Vagina (tissue), 2 donors: Measurements from ENCODE around the gene C1orf115. TPM values are rescaled to one million over a fixed set of nuclear protein-coding genes. Genes with fewer than 3 reads are reported as not detected.

ENCODE experiments used
- DNase-seq, 2 donors: peaks; one replicate each; pipeline ENCODE4 v3.0.0-alpha.2; 2017; ENCODE audit errors: extremely low spot score in 2 of 2
- H3K27ac ChIP-seq: fragments of 200-600 bp; sonication (generic); one replicate; pipeline ENCODE4 v1.5.1; 2019
- H3K27me3 ChIP-seq: fragments of 200-600 bp; sonication (generic); one replicate; pipeline ENCODE4 v1.5.1; 2019
- H3K36me3 ChIP-seq, 2 donors: fragments of 200-600 bp; sonication (generic); one replicate each; pipeline ENCODE4 v1.5.1; 2017 to 2019
- H3K4me1 ChIP-seq: fragments of 200-600 bp; sonication (generic); one replicate; pipeline ENCODE4 v1.5.1; 2019
- H3K4me3 ChIP-seq, 2 donors: fragments of 200-600 bp; sonication (generic); 1 replicate in 1 of 2; 2 replicates in 1 of 2; pipeline ENCODE4 v1.5.1; 2016 to 2019
- H3K9me3 ChIP-seq: fragments of 200-600 bp; sonication (generic); one replicate; pipeline ENCODE4 v1.5.1; 2019
- POLR2A ChIP-seq, 2 donors: fragments of 450-650 bp; IDR thresholded peaks; one replicate each; pipeline ENCODE4 v1.6.1; 2017; ENCODE audit warnings: antibody characterized with exemption in 2 of 2, mild to moderate bottlenecking in 2 of 2, moderate library complexity in 2 of 2
- POLR2AphosphoS5 ChIP-seq, 2 donors: sonication (generic); formaldehyde crosslinking; IDR thresholded peaks; one replicate each; pipeline ENCODE4 v1.9.0; 2017; ENCODE audit warnings: antibody characterized with exemption in 2 of 2, mild to moderate bottlenecking in 2 of 2, low read depth in 1 of 2; ENCODE audit not compliant: insufficient read depth in 1 of 2
- intact Hi-C: fragments of 100-400 bp; cut with DNase I; formaldehyde crosslinking; loops from one replicate; pipeline ENCODE4 v1.15.1; 2023
- total RNA-seq: library from RNA; depleted of rRNA; stranded (reverse); fragments of >200 nt; gene quantifications from one replicate; pipeline ENCODE4 v1.2.3, GENCODE V29; 2016
- TF ChIP-seq, protein P1 (sequence below), 3 experiments: fragments of 450-650 bp in 2 of 3; fragments of 200-600 bp in 1 of 3; sonication (generic) in 1 of 3; IDR thresholded peaks; one replicate each; pipeline ENCODE4 v1.5.1; 2017 to 2019; ENCODE audit warnings: antibody characterized with exemption in 3 of 3, mild to moderate bottlenecking in 2 of 3, moderate library complexity in 2 of 3

The C1orf115 gene
- total RNA-seq, 1 donor from 2014 or later: 11.0 TPM

DNA sequence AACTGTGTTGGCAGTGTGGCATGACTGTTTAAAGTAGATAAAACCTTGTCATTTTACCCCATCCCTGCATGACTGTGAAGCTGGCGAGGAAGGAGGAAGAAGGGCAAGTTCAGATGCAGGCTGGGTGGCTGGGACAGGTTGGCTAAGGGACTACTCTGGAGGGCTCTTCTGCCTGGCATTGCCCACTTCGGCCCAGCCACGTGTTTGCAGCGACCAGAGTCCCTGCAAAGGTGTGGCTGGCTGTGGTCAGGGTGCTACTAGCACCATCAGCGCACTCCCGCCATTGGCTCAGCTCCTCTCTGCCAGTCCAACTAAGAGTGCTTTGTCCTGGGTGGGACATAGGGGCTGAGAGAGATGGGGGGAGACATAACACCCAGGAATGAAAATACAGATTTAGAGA, 7.2 kb downstream of the C1orf115 start:
- H3K4me1 ChIP-seq: peaks cover 5% of the 10 kb centered on the region
- H3K4me3 ChIP-seq: no peak overlapping the region
- H3K27ac ChIP-seq: no peak overlapping the region
- TF ChIP-seq POLR2A (IDR thresholded peaks at IDR 0.05) (no peak), POLR2AphosphoS5 (IDR thresholded peaks at IDR 0.05; ENCODE audit: insufficient read depth in 1 of 2, low read depth in 1 of 2) (no peak)
- TF ChIP-seq, protein P1, sequence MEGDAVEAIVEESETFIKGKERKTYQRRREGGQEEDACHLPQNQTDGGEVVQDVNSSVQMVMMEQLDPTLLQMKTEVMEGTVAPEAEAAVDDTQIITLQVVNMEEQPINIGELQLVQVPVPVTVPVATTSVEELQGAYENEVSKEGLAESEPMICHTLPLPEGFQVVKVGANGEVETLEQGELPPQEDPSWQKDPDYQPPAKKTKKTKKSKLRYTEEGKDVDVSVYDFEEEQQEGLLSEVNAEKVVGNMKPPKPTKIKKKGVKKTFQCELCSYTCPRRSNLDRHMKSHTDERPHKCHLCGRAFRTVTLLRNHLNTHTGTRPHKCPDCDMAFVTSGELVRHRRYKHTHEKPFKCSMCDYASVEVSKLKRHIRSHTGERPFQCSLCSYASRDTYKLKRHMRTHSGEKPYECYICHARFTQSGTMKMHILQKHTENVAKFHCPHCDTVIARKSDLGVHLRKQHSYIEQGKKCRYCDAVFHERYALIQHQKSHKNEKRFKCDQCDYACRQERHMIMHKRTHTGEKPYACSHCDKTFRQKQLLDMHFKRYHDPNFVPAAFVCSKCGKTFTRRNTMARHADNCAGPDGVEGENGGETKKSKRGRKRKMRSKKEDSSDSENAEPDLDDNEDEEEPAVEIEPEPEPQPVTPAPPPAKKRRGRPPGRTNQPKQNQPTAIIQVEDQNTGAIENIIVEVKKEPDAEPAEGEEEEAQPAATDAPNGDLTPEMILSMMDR (IDR thresholded peaks at IDR 0.05): no peak
- H3K27me3 ChIP-seq: no peaks in the 10 kb centered on the region
- intact Hi-C loops: no loop called here
- no peaks in the 10 kb centered on the region for H3K36me3 ChIP-seq
- H3K9me3 ChIP-seq: no peaks in the 10 kb centered on the region
- no peak for DNase-seq

DNA sequence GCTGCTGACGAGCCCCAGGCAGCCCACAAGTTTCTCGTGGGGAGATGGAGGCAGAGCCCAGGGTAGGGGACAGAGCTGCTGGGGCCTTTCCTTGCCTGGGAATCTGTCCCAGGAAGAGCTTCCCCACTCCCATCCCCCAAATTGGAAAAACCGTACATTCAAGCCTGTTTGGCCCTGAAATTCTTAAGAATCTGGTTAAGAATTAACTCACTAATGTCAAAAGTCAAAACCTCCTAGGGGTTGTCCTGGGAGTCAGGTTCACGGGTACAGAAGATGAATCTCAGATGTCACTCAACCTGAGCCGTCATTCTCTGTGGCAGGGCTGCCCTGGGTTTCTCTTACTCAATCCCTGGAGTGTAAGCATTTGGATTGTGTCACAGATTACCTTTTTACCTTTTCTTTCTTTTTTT, 8.4 kb downstream of the C1orf115 start:
- no peak overlapping the region for H3K4me3 ChIP-seq
- intact Hi-C loops: no loop called here
- TF ChIP-seq, protein P1 (IDR thresholded peaks at IDR 0.05): no peak
- TF ChIP-seq POLR2A (IDR thresholded peaks at IDR 0.05) (no peak), POLR2AphosphoS5 (IDR thresholded peaks at IDR 0.05; ENCODE audit: insufficient read depth in 1 of 2, low read depth in 1 of 2) (no peak)
- H3K27me3 ChIP-seq: no peaks in the 10 kb centered on the region
- H3K27ac ChIP-seq: no peak overlapping the region
- DNase-seq: no peak
- H3K36me3 ChIP-seq: no peaks in the 10 kb centered on the region
- no peaks in the 10 kb centered on the region for H3K9me3 ChIP-seq
- peaks cover 5% of the 10 kb centered on the region for H3K4me1 ChIP-seq

- TF ChIP-seq, protein P1 (IDR thresholded peaks at IDR 0.05): no peak
- no peak for TF ChIP-seq POLR2A (IDR thresholded peaks at IDR 0.05)
- TF ChIP-seq POLR2AphosphoS5 (IDR thresholded peaks at IDR 0.05; ENCODE audit: insufficient read depth in 1 of 2, low read depth in 1 of 2): no peak
- Histone ChIP-seq H3K9me3 (no peaks in the 10 kb centered on the region), H3K4me1 (peaks cover 5% of the 10 kb centered on the region), H3K27me3 (no peaks in the 10 kb centered on the region), H3K36me3 (no peaks in the 10 kb centered on the region), H3K27ac (no peak overlapping the region), H3K4me3 (no peak overlapping the region)
- no peak for DNase-seq
- intact Hi-C loops: no loop called here
These were observed 8.9 kb downstream of the C1orf115 start for GRCh38 chr1:220699044-220699443.

GRCh38 chr1:220700556-220701179, 10.5 kb downstream of the C1orf115 start:
- Histone ChIP-seq H3K27me3 (no peaks in the 10 kb centered on the region), H3K36me3 (no peaks in the 10 kb centered on the region), H3K27ac (no peak overlapping the region), H3K4me3 (no peak overlapping the region), H3K9me3 (no peaks in the 10 kb centered on the region), H3K4me1 (peaks cover 5% of the 10 kb centered on the region)
- intact Hi-C loops: no loop called here
- TF ChIP-seq, protein P1 (IDR thresholded peaks at IDR 0.05): no peak
- TF ChIP-seq POLR2A (IDR thresholded peaks at IDR 0.05) (no peak), POLR2AphosphoS5 (IDR thresholded peaks at IDR 0.05; ENCODE audit: insufficient read depth in 1 of 2, low read depth in 1 of 2) (no peak)
- no peak for DNase-seq

DNA sequence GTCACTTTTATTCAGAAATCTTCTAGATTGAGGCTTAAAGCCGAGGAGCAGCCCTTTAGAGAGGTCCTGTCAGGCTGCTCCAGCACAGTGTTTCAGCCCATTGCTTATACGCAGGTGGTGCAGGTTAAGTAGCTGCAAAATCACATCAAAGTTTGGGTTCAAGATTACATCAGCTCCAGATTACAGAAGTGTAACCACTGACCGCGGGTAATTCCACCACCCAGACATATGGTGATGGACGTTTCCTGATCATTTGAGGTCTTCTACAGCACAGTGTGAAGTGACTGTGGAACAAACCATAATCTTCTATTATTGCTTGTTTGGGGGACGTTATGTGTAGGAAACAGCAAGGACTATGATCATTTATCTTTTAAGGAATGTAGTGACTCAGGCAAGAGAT, 11.8 kb downstream of the C1orf115 start:
- Histone ChIP-seq H3K27ac (no peak overlapping the region), H3K36me3 (no peaks in the 10 kb centered on the region), H3K9me3 (no peaks in the 10 kb centered on the region), H3K27me3 (no peaks in the 10 kb centered on the region), H3K4me3 (no peak overlapping the region), H3K4me1 (peaks cover 5% of the 10 kb centered on the region)
- no peak for DNase-seq
- intact Hi-C loops: no loop called here
- TF ChIP-seq, protein P1 (IDR thresholded peaks at IDR 0.05): no peak
- no peak for TF ChIP-seq POLR2AphosphoS5 (IDR thresholded peaks at IDR 0.05; ENCODE audit: insufficient read depth in 1 of 2, low read depth in 1 of 2)
- TF ChIP-seq POLR2A (IDR thresholded peaks at IDR 0.05): no peak
